ENCODE data around the gene DDX39A.

The DDX39A gene

GRCh38 chr19:14393329-14393728 lies 25.8 kb downstream of the DDX39A start:
- CTCF ChIA-PET, result no interaction called here
- no peak for TF ChIP-seq SUZ12 (IDR thresholded peaks at IDR 0.05)
- TF ChIP-seq ARNT (IDR thresholded peaks at IDR 0.05), result no peak
- TF ChIP-seq ELF4 (IDR thresholded peaks at IDR 0.05), result no peak
- no peak for TF ChIP-seq TARDBP (IDR thresholded peaks at IDR 0.05)
- no peak for TF ChIP-seq LEF1 (IDR thresholded peaks at IDR 0.05; ENCODE audit: borderline replicate concordance)
- no peak for TF ChIP-seq FOXM1 (IDR thresholded peaks at IDR 0.05; ENCODE audit: borderline replicate concordance)
- TF ChIP-seq FOXK2 (IDR thresholded peaks at IDR 0.05), result no peak
- TF ChIP-seq BHLHE40 (IDR thresholded peaks at IDR 0.05; ENCODE audit: borderline replicate concordance), result no peak
- TF ChIP-seq, protein P1, sequence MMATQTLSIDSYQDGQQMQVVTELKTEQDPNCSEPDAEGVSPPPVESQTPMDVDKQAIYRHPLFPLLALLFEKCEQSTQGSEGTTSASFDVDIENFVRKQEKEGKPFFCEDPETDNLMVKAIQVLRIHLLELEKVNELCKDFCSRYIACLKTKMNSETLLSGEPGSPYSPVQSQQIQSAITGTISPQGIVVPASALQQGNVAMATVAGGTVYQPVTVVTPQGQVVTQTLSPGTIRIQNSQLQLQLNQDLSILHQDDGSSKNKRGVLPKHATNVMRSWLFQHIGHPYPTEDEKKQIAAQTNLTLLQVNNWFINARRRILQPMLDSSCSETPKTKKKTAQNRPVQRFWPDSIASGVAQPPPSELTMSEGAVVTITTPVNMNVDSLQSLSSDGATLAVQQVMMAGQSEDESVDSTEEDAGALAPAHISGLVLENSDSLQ (IDR thresholded peaks at IDR 0.05), result no peak
- TF ChIP-seq NFRKB (IDR thresholded peaks at IDR 0.05), result no peak
- TF ChIP-seq CTBP1 (IDR thresholded peaks at IDR 0.05; ENCODE audit: borderline replicate concordance), result no peak
- DNase-seq (ENCODE audit: extremely low spot score), result no peak
- POLR2A ChIA-PET, result no interaction called here

DNA sequence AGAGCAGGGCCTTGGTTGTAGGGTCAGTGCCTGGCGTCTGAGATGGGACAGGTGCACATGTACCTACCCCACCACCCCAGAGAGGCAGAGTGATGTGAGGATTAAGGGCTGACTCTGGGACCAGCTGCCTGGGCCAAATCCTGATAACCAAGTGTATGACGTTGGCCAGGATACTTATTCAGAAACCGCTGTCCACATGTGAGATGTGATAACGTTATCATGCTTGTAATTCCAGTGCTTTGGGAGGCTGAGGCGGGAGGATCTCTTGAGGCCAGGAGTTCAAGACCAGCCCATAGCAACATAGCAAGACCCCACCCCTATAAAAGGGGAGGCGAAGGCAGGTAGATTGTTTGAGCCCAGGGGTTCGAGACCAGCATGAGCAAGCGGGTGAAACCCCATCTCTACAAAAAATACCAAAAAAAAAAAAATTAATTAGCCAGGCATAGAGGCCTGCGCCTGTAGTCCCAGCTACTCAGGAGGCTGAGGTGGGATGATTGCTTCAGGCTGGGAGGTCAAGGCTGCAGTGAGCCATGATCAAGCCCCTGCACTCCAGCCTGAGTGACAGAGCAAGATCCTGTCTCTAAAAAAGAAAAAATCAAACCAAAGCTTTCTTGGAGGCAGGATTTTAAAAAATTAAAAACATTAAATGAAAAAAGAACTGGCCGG lies 27.9 kb downstream of the DDX39A start:
- ChIA-PET CTCF (no interaction called here), POLR2A (no interaction called here)
- DNase-seq (ENCODE audit: extremely low spot score), result no peak
- no peak for TF ChIP-seq L3MBTL2 (conservative IDR thresholded peaks at IDR 0.05)
- TF ChIP-seq FOXA1 (IDR thresholded peaks at IDR 0.05), result no peak
- TF ChIP-seq CTBP1 (IDR thresholded peaks at IDR 0.05; ENCODE audit: borderline replicate concordance), result no peak
- no peak for TF ChIP-seq SUZ12 (IDR thresholded peaks at IDR 0.05)
- no peak for TF ChIP-seq ELF4 (IDR thresholded peaks at IDR 0.05)
- TF ChIP-seq BHLHE40 (IDR thresholded peaks at IDR 0.05; ENCODE audit: borderline replicate concordance), result no peak
- no peak for TF ChIP-seq FOXK2 (IDR thresholded peaks at IDR 0.05)
- TF ChIP-seq SP1 (IDR thresholded peaks at IDR 0.05), result no peak
- no peak for TF ChIP-seq TARDBP (IDR thresholded peaks at IDR 0.05)
- no peak for TF ChIP-seq ZNF384 (IDR thresholded peaks at IDR 0.05)

DNA sequence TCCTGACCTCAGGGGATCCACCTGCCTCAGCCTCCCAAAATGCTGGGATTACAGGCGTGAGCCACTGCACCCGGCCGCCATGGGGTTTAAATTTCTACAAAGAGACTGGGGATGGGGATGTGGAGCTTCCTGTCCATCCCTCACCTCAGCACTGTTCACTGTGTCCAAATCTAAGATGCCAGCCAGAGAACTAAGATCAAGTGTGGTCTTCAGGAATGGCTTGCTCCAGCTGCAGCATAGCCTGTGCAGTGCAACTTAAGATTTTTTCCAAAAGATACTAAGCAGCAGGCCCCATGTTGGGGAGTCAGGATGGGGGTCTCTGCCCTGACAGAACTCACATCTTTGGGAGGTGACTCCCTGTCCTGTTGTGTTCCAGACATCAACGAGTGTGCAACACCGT lies 28.6 kb downstream of the DDX39A start:
- POLR2A ChIA-PET, result no interaction called here
- CTCF ChIA-PET, result interaction anchor here (0.6 kb wide), 1 partner anchor 24 kb away, joined by 3 read pairs; no protein-coding TSS in a partner anchor
- no peak for TF ChIP-seq NFRKB (IDR thresholded peaks at IDR 0.05)
- no peak for TF ChIP-seq FOXA1 (IDR thresholded peaks at IDR 0.05)
- no peak for DNase-seq (ENCODE audit: extremely low spot score)

- DNase-seq (ENCODE audit: extremely low spot score), result no peak
- TF ChIP-seq FOXK2 (IDR thresholded peaks at IDR 0.05) (no peak), TARDBP (IDR thresholded peaks at IDR 0.05) (no peak)
- ChIA-PET CTCF (no interaction called here), POLR2A (no interaction called here)
Observed at GRCh38 chr19:14385492-14385891, 33.6 kb downstream of the DDX39A start.

GRCh38 chr19:14383661-14384555 lies 35.2 kb downstream of the DDX39A start:
- TF ChIP-seq TARDBP (IDR thresholded peaks at IDR 0.05) (no peak), ZNF384 (IDR thresholded peaks at IDR 0.05) (no peak), ARNT (IDR thresholded peaks at IDR 0.05) (no peak), NFRKB (IDR thresholded peaks at IDR 0.05) (no peak), CTBP1 (IDR thresholded peaks at IDR 0.05; ENCODE audit: borderline replicate concordance) (no peak), ELF4 (IDR thresholded peaks at IDR 0.05) (no peak), FOXK2 (IDR thresholded peaks at IDR 0.05) (no peak), LEF1 (IDR thresholded peaks at IDR 0.05; ENCODE audit: borderline replicate concordance) (no peak), BHLHE40 (IDR thresholded peaks at IDR 0.05; ENCODE audit: borderline replicate concordance) (no peak), SP1 (IDR thresholded peaks at IDR 0.05) (no peak), FOXA1 (IDR thresholded peaks at IDR 0.05) (no peak), FOXM1 (IDR thresholded peaks at IDR 0.05; ENCODE audit: borderline replicate concordance) (no peak), SUZ12 (IDR thresholded peaks at IDR 0.05) (no peak), HDGF (IDR thresholded peaks at IDR 0.05; ENCODE audit: borderline replicate concordance) (no peak), L3MBTL2 (conservative IDR thresholded peaks at IDR 0.05) (no peak)
- TF ChIP-seq, protein P1 (IDR thresholded peaks at IDR 0.05), result no peak
- CTCF ChIA-PET, result no interaction called here

DNA sequence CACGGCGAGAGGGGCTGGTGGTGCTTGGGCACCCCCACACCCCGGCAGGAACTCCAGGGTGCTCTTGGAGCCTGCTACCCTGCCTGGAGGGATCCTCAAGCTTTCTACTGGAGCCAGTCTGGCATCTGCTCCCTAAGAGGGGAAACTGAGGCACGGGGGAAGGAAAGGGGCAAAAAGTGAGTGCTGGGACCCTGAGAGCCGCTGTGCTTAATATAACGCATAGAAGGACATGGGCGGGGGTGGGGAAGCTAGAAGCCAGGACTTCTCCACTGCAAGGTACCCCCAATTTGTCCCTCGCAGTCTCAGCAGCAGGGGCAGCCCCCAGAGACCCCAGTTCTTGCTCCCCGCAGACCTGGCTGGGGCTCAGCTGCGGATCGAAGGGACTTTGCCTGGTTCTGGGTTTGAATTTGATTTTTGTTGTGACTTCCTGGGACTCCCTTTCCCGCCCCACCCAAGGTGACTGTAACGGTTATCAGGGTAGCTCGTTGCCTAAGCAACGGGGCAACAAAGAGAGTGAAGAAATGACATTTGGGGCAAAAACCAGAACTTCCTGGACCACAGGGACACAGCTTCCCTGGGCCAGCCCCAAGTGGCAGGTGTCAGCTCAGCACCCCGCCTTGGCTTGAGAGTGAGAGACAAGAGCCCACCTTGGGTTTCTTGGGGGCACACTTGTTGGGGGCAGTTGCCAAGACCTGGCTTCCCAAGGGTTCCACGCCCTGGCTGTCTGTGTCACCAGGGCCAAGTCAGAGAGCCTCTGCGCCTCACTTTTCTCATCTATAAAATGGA lies 37.3 kb downstream of the DDX39A start:
- CTCF ChIA-PET, result interaction anchor here (0.6 kb wide), 1 partner anchor 503 kb away, joined by 3 read pairs; no protein-coding TSS in a partner anchor
- no peak for DNase-seq (ENCODE audit: extremely low spot score)
- TF ChIP-seq, protein P1 (IDR thresholded peaks at IDR 0.05), result no peak
- no peak for TF ChIP-seq L3MBTL2 (conservative IDR thresholded peaks at IDR 0.05)
- TF ChIP-seq FOXK2 (IDR thresholded peaks at IDR 0.05), result no peak
- no peak for TF ChIP-seq SUZ12 (IDR thresholded peaks at IDR 0.05)
- TF ChIP-seq LEF1 (IDR thresholded peaks at IDR 0.05; ENCODE audit: borderline replicate concordance), result no peak
- no peak for TF ChIP-seq FOXA1 (IDR thresholded peaks at IDR 0.05)
- TF ChIP-seq HDGF (IDR thresholded peaks at IDR 0.05; ENCODE audit: borderline replicate concordance), result no peak
- TF ChIP-seq CTBP1 (IDR thresholded peaks at IDR 0.05; ENCODE audit: borderline replicate concordance), result no peak
- TF ChIP-seq NFRKB (IDR thresholded peaks at IDR 0.05), result no peak
- no peak for TF ChIP-seq ELF4 (IDR thresholded peaks at IDR 0.05)
- POLR2A ChIA-PET, result interaction anchor here (0.8 to 2.7 kb wide), 5 partner anchors 15 to 395 kb away, joined by 3 to 9 read pairs (median 7); no protein-coding TSS in a partner anchor

More at GRCh38 chr19:14383661-14384555, 35.2 kb downstream of the DDX39A start:
- no peak for DNase-seq (ENCODE audit: extremely low spot score)
- POLR2A ChIA-PET, result no interaction called here

Data from HEK293T (cell line).